ENCODE results near the gene ABO. TPM values are rescaled to one million over a fixed set of nuclear protein-coding genes. Genes with fewer than 3 reads are reported as not detected.
"Not testable (repeated sequence)": the region's sequence is repeated elsewhere in the genome, so short reads cannot be mapped to it uniquely, and the experiment has no call there.

ABO gene
- total RNA-seq, 1 experiment from 2014 or later, result not detected

DNA sequence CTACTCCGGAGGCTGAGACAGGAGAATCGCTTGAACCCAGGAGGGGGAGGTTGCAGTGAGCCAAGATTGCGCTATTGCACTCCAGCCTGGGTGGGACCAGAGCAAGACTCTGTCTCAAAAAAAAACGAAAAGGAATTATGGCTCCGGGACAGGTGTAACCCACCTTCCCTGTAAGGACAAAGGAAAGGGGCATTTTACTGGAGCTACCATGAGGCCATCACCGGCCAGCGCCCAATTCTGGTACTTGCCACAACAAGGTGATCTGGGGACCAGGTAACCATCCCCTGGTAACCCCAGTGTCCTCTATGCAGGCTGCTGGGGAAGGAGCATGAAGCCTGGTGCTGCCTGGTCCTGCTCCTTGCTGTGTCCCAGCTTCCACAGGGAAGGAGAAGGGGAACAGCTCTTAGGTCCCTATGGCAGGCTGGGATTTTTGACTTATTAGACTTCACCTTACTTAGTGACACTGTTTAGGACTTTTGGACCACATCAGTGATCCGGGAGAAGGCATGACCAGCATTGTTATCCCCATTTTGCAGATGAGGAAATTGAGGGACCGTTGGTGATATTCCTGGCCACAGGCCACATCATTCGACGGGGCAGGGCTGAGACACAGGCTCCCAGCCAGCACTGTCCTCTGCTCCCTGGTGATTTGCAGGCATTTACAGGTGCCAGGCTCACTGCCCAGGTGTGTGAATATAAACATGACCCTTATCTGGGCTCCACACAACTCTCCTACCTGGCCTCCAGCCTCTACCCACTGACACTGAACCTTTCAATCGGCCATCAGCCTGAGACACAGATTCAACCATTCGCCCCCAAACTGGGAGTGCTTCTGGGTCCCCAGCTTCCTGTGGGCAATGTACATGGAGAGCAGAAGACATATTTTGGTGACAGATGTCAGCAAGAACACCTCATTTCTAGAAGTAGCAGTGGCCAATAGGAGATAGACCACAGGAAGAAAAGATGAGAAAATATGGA lies 26.5 kb upstream of the ABO start:
- Histone ChIP-seq H3K36me3 (no peaks in the 10 kb centered on the region), H3K4me3 (no peak overlapping the region), H3K9me3 (no peaks in the 10 kb centered on the region), H3K27me3 (peaks cover 3% of the 10 kb centered on the region; the same call in 1 of the 2 replicates)
- DNase-seq, result no peak

DNA sequence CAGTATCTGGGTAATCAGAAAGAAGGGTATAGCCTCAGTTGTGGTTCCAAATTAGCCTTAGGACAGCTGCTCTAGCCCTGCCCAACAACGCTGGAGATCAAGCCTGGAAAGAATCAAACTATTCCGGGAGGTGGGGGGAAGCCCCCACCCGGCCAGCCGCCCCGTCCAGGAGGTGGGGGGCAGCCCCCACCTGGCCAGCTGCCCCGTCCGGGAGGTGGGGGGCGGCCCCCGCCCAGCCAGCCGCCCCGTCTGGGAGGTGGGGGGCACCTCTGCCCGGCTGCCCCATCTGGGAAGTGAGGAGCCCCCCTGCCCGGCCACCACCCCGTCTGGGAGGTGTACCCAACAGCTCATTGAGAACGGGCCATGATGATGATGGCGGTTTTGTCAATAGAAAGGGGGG lies 25.0 kb upstream of the ABO start:
- H3K9me3 ChIP-seq, DNase-seq, H3K4me3 ChIP-seq, H3K27me3 ChIP-seq, H3K36me3 ChIP-seq: not testable (repeated sequence)

- H3K9me3 ChIP-seq, result no peaks in the 10 kb centered on the region; the same call in 1 of the 2 replicates
- H3K4me3 ChIP-seq, result no peak overlapping the region
- peaks cover 10% of the 10 kb centered on the region; the same call in 1 of the 2 replicates for H3K27me3 ChIP-seq
- DNase-seq, result no peak
- no peaks in the 10 kb centered on the region for H3K36me3 ChIP-seq
Measured at GRCh38 chr9:133294257-133294656, 19.3 kb upstream of the ABO start.

DNA sequence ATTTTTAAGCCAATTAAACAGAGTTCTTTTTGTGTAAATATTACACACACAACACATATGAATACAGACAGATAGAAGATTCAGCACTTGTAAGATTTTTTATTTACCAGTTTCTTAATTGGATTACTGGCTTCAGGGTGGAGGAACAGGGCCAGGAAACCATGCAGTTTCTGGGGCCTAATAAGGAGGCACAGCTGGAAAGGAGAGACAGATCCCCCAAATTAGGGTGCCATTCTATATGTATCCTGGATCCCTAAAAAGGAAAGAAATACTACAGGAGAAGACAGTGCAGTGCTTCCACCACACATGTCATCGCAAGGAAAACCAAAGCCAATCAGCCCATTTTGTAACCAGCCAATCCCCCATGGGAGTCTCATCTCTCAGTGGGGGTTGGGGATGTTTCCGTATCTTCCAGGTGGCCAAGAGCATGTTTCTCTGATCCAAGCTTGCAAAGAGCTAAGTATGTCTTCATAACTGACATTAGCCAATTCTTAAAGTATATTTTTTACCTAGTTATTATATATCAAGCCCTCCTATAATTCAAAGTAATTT lies 15.8 kb upstream of the ABO start:
- Histone ChIP-seq H3K9me3 (no peaks in the 10 kb centered on the region; the same call in 1 of the 2 replicates), H3K36me3 (no peaks in the 10 kb centered on the region), H3K27me3 (0 out of 2 replicates have a peak, but pooled peaks cover 6% of the 10 kb centered on the region), H3K4me3 (no peak overlapping the region)
- no peak for DNase-seq

GRCh38 chr9:133286523-133286922 lies 11.5 kb upstream of the ABO start:
- DNase-seq, result no peak
- Histone ChIP-seq H3K4me3 (no peak overlapping the region), H3K27me3 (no peaks in the 10 kb centered on the region), H3K36me3 (no peaks in the 10 kb centered on the region), H3K9me3 (no peaks in the 10 kb centered on the region; the same call in 1 of the 2 replicates)

- H3K9me3 ChIP-seq, result no peaks in the 10 kb centered on the region; the same call in 1 of the 2 replicates
- no peak overlapping the region for H3K4me3 ChIP-seq
- no peaks in the 10 kb centered on the region for H3K27me3 ChIP-seq
- DNase-seq, result no peak
- no peaks in the 10 kb centered on the region for H3K36me3 ChIP-seq
Measured at GRCh38 chr9:133285252-133285775, 10.3 kb upstream of the ABO start.

- DNase-seq, result no peak
Measured at GRCh38 chr9:133284362-133284761, 9.4 kb upstream of the ABO start.

GRCh38 chr9:133283255-133284032 lies 8.4 kb upstream of the ABO start:
- not testable (repeated sequence) for DNase-seq, H3K36me3 ChIP-seq, H3K27me3 ChIP-seq, H3K4me3 ChIP-seq, H3K9me3 ChIP-seq

More at GRCh38 chr9:133284362-133284761, 9.4 kb upstream of the ABO start:
- Histone ChIP-seq H3K4me3 (no peak overlapping the region), H3K27me3 (no peaks in the 10 kb centered on the region), H3K36me3 (no peaks in the 10 kb centered on the region), H3K9me3 (no peaks in the 10 kb centered on the region)

DNA sequence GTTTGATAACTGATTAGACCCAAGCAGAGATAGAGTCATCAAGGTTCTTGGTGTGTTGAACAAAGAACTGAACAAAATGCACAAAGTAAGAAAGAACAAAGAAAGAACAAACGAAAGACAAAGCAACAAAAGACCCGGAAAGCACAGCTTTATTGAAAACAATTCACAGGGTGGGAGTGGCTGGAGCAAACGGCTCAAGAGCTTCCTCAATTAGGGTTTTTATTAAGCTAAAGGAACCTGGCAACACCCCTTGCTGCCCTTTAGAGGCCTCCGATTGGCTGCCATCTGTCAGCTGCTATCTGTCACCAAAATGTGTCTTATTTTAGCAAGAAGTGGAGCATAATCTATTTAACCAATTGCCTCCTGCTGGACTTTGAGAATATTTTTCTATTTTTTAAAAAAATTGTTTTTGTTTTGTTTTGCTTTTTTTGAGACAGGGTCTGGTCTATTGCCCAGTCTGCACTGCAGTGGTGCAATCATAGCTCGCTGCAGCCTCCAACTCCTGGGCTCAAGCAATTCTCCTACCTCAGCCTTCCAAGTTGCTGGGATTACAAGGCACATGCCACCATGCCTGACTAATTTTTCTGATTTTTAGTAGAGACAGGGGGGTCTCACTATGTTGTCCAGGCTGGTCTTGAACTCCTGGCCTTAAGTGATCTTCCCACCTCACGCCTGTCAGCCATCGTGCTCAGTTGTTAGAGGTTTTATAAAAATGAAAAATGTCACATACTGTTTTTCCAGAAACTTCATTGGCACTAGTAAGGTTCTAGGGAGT lies 7.7 kb upstream of the ABO start:
- Histone ChIP-seq H3K27me3 (no peaks in the 10 kb centered on the region), H3K36me3 (no peaks in the 10 kb centered on the region), H3K4me3 (no peak overlapping the region), H3K9me3 (no peaks in the 10 kb centered on the region)
- no peak for DNase-seq

GRCh38 chr9:133280392-133280791 lies 5.4 kb upstream of the ABO start:
- Histone ChIP-seq H3K4me3 (no peak overlapping the region), H3K9me3 (no peaks in the 10 kb centered on the region), H3K36me3 (no peaks in the 10 kb centered on the region), H3K27me3 (no peaks in the 10 kb centered on the region; the same call in 1 of the 2 replicates)
- no peak for DNase-seq

GRCh38 chr9:133278161-133279114 lies 3.4 kb upstream of the ABO start:
- no peak overlapping the region for H3K4me3 ChIP-seq
- H3K9me3 ChIP-seq, result no peaks in the 10 kb centered on the region
- H3K27me3 ChIP-seq, result no peaks in the 10 kb centered on the region; the same call in 1 of the 2 replicates
- H3K36me3 ChIP-seq, result no peaks in the 10 kb centered on the region
- no peak for DNase-seq

GRCh38 chr9:133277467-133277866 lies 2.5 kb upstream of the ABO start:
- H3K36me3 ChIP-seq, result no peaks in the 10 kb centered on the region
- no peaks in the 10 kb centered on the region; the same call in 1 of the 2 replicates for H3K27me3 ChIP-seq
- DNase-seq, result no peak
- H3K9me3 ChIP-seq, result no peaks in the 10 kb centered on the region
- H3K4me3 ChIP-seq, result no peak overlapping the region

DNA sequence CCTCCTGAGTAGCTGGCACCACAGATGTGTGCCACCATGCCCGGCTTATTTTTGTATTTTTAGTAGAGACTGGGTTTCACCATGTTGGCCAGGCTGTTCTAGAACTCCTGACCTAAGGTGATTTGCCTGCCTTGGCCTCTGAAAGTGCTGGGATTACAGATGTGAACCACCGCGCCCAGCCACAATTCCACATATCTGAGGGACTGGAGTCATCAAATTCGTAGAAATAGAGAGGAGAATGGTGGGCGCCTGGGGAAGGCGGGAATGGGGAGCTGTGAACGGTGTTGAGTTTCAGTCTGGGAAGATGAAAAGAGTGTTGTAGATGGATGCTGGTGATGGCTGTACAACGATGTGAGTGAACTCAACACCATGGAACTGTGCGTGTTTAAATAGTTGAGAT lies 1.9 kb upstream of the ABO start:
- DNase-seq, result no peak
- Histone ChIP-seq H3K27me3 (no peaks in the 10 kb centered on the region; the same call in 1 of the 2 replicates), H3K36me3 (no peaks in the 10 kb centered on the region), H3K4me3 (no peak overlapping the region), H3K9me3 (no peaks in the 10 kb centered on the region)

DNA sequence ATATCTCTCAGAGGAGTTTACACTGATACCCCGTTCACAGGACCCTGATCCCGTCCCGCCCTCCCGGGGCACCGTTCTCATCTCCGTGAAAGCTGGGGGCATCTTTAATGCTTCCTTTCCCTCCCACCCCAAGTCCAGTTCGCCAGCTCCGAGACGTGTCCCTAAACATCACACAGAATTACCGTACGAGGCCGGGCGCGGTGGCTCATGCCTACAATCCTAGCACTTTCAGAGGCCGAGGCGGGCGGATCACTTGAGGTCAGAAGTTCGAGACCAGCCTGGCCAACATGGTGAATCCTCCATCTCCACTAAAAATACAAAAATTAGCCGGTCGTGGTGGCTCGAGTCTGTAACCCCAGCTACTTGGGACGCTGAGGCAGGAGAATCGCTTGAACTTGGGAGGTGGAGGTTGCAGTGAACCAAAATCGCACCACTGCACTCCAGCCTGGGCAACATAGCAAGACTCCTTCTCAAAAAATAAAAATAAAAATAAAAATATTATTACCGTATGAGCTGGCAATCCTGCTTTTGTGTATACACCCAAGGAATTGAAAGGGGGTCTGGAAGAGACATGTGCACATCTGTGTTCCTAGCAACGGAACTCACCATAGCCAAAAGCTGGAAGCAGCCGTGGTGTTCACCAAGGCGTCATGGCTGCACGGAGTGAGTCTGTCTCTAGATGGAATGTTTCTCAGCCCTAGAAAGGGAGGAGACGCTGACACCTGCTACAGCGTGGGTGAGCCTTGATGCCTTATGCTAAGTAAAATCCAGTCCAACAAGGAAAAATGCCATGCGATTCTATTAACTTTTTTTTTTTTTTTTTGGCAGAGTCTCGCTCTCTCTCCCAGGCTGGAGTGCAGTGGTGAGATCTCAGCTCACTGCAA lies 1.2 kb upstream of the ABO start:
- Histone ChIP-seq H3K36me3 (no peaks in the 10 kb centered on the region), H3K9me3 (no peaks in the 10 kb centered on the region), H3K27me3 (no peaks in the 10 kb centered on the region; the same call in 1 of the 2 replicates), H3K4me3 (no peak overlapping the region)
- DNase-seq, result no peak
